ENCODE measurements around the gene GPANK1.
A peak's percentile ranks its signal among the peaks of the same experiment; 100 is the strongest.

The GPANK1 gene

GRCh38 chr6:31639449-31639861 lies 25.3 kb downstream of the GPANK1 start:
- no peak for DNase-seq (ENCODE audit: low spot score)

GRCh38 chr6:31639043-31639442 lies 25.8 kb downstream of the GPANK1 start:
- no peak for DNase-seq (ENCODE audit: low spot score)

GRCh38 chr6:31636698-31637596 lies 27.9 kb downstream of the GPANK1 start:
- DNase-seq (ENCODE audit: low spot score): no peak

GRCh38 chr6:31634969-31635575 lies 29.7 kb downstream of the GPANK1 start:
- no peak for DNase-seq (ENCODE audit: low spot score)

- DNase-seq (ENCODE audit: low spot score): no peak
These were observed 30.7 kb downstream of the GPANK1 start for GRCh38 chr6:31634131-31634530.

- DNase-seq (ENCODE audit: low spot score): no peak
These were observed 31.4 kb downstream of the GPANK1 start for GRCh38 chr6:31633447-31633846.

- DNase-seq (ENCODE audit: low spot score): no peak
These were observed 32.4 kb downstream of the GPANK1 start for GRCh38 chr6:31632279-31632946.

- no peak for DNase-seq (ENCODE audit: low spot score)
These were observed 33.0 kb downstream of the GPANK1 start for GRCh38 chr6:31631681-31632278.

GRCh38 chr6:31631209-31631608 lies 33.6 kb downstream of the GPANK1 start:
- DNase-seq (ENCODE audit: low spot score): no peak

GRCh38 chr6:31630177-31630934 lies 34.4 kb downstream of the GPANK1 start:
- DNase-seq (ENCODE audit: low spot score): no peak

- DNase-seq (ENCODE audit: low spot score): no peak
These were observed 35.8 kb downstream of the GPANK1 start for GRCh38 chr6:31629014-31629413.

GRCh38 chr6:31627690-31628287 lies 37.0 kb downstream of the GPANK1 start:
- DNase-seq (ENCODE audit: low spot score): no peak

- DNase-seq (ENCODE audit: low spot score): no peak
These were observed 37.8 kb downstream of the GPANK1 start for GRCh38 chr6:31626952-31627351.

GRCh38 chr6:31624070-31624469 lies 40.7 kb downstream of the GPANK1 start:
- DNase-seq (ENCODE audit: low spot score): no peak

- DNase-seq (ENCODE audit: low spot score): no peak
These were observed 42.1 kb downstream of the GPANK1 start for GRCh38 chr6:31622684-31623091.

- DNase-seq (ENCODE audit: low spot score): no peak
These were observed 42.8 kb downstream of the GPANK1 start for GRCh38 chr6:31621991-31622390.

- DNase-seq (ENCODE audit: low spot score): no peak
These were observed 43.4 kb downstream of the GPANK1 start for GRCh38 chr6:31621320-31621939.

- no peak for DNase-seq (ENCODE audit: low spot score)
These were observed 44.0 kb downstream of the GPANK1 start, which contains the start of gene PRRC2A for GRCh38 chr6:31620586-31621319. Gene PRRC2A (plus strand): TSS chr6:31620715. CDS start chr6:31622790, 2,075 bp downstream.

- DNase-seq (ENCODE audit: low spot score): peak; percentile 100
These were observed 44.8 kb downstream of the GPANK1 start for GRCh38 chr6:31619805-31620585.
